ENCODE results near the gene LGALS8.
A peak's percentile ranks its signal among the peaks of the same experiment; 100 is the strongest.

DNA sequence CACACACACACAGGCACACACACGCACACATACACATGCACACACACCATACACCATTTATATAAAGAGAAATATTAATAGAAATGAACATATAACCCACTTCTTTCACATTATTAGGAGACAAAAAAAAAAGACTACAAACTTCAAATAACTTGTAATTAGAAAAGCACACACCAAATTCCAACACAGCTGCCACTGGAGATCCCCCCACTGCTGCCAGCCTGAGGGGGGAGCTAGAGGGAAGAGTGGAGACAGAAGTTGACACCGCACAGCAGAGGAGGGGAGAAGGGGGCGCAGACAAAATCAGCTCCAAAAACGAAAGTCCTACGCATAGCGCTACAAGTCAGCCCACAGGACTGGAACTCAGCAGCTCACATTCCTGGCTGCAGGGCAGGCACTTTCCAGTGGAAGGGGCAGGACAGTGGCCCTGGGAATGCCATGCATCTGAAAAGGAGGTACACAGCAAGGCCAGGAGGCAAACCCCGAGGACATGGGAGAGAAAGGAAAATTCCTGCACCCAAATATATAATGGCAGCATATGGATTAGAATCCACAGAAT is 36.5 kb downstream of the LGALS8 start:
- no peak for TF ChIP-seq POLR2A (IDR thresholded peaks at IDR 0.05; ENCODE audit: low read length)
- 0 out of 3 replicates have a peak, but pooled peaks have one; percentile 13 for TF ChIP-seq CTCF (IDR thresholded peaks at IDR 0.05)
- no peak for TF ChIP-seq HOXB5 (CRISPR knock-in tag; IDR thresholded peaks at IDR 0.05)
- no peak for TF ChIP-seq ZC3H11A (IDR thresholded peaks at IDR 0.05)
- TF ChIP-seq EP300 (IDR thresholded peaks at IDR 0.05) = no peak
- no peak for TF ChIP-seq TFCP2L1 (CRISPR knock-in tag; IDR thresholded peaks at IDR 0.05)
- TF ChIP-seq NFE2L2 (conservative IDR thresholded peaks at IDR 0.05; ENCODE audit: low read length) = no peak
- no peak for TF ChIP-seq RAD21 (conservative IDR thresholded peaks at IDR 0.05 in 1 of 2, IDR thresholded peaks at IDR 0.05 in 1 of 2)
- no peak for TF ChIP-seq HES2 (IDR thresholded peaks at IDR 0.05)

Data from A549 (cell line).